Measurements from ENCODE around the gene LIPA. TPM values are rescaled to one million over a fixed set of nuclear protein-coding genes. Genes with fewer than 3 reads are reported as not detected.

LIPA gene
- total RNA-seq, 2 donors from 2014 or later = 17.7 to 18.4 TPM

GRCh38 chr10:89210794-89211425 is 40.7 kb downstream of the LIPA start:
- no peak overlapping the region for H3K27ac Mint-ChIP-seq
- TF ChIP-seq CTCF (conservative IDR thresholded peaks at IDR 0.05) = no peak
- H3K27me3 Mint-ChIP-seq (ENCODE audit: insufficient read depth) = peaks cover 39% of the 10 kb centered on the region
- H3K27ac ChIP-seq (ENCODE audit: low read depth, low read length) = no peak overlapping the region
- WGBS, 2 experiments (ENCODE audit: insufficient coverage in 1 of 2, insufficient read length in 1 of 2) = 95 to 100% methylated on average over 1 to 3 of the region's 3 CpGs
- no peak overlapping the region for H3K9ac ChIP-seq (ENCODE audit: extremely low read depth, low read length, poor library complexity, severe bottlenecking)
- no peak for DNase-seq
- peaks cover 16% of the 10 kb centered on the region for H3K4me1 Mint-ChIP-seq
- no peaks in the 10 kb centered on the region for H3K9me3 ChIP-seq (ENCODE audit: control insufficient read depth, low read length)
- H3K36me3 Mint-ChIP-seq (ENCODE audit: low read depth) = no peaks in the 10 kb centered on the region
- H3K4me3 ChIP-seq (ENCODE audit: low read length) = no peak overlapping the region
- H3K9me3 Mint-ChIP-seq = no peaks in the 10 kb centered on the region
- no peaks in the 10 kb centered on the region for H3K36me3 ChIP-seq (ENCODE audit: control insufficient read depth, insufficient read depth, low read length)
- H3K4me1 ChIP-seq (ENCODE audit: control insufficient read depth, insufficient read depth, low read length) = no peaks in the 10 kb centered on the region
- H3K4me3 Mint-ChIP-seq = no peak overlapping the region
- peaks cover 58% of the 10 kb centered on the region for H3K27me3 ChIP-seq (ENCODE audit: control insufficient read depth, insufficient read depth, low read length, poor library complexity, severe bottlenecking)

DNA sequence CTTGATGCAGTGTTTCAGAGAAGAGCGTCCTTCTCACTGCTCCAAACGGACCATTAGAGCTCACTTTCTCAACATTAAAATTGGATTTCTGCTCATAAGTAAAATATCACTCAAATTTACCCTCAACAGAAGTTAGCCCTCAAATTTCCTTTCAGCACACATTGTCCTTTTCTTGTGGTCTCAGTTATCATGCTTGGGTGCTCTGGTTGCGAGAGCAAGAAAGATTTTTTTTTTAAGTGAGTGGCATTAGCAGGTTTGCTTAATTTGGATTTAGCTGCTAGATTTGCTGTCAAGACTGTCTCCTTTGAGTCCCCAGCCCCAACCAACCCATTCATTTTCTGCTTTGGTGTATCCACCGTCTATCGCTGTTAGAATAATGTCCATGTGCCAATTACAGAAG is 41.9 kb downstream of the LIPA start:
- no peaks in the 10 kb centered on the region for H3K9me3 Mint-ChIP-seq
- H3K27ac ChIP-seq (ENCODE audit: low read depth, low read length) = no peak overlapping the region
- no peaks in the 10 kb centered on the region for H3K9me3 ChIP-seq (ENCODE audit: control insufficient read depth, low read length)
- DNase-seq = no peak
- no peak overlapping the region for H3K4me3 Mint-ChIP-seq
- H3K4me1 ChIP-seq (ENCODE audit: control insufficient read depth, insufficient read depth, low read length) = no peaks in the 10 kb centered on the region
- H3K9ac ChIP-seq (ENCODE audit: extremely low read depth, low read length, poor library complexity, severe bottlenecking) = no peak overlapping the region
- H3K36me3 ChIP-seq (ENCODE audit: control insufficient read depth, insufficient read depth, low read length) = no peaks in the 10 kb centered on the region
- no peak overlapping the region for H3K4me3 ChIP-seq (ENCODE audit: low read length)
- peaks cover 39% of the 10 kb centered on the region for H3K27me3 Mint-ChIP-seq (ENCODE audit: insufficient read depth)
- H3K27me3 ChIP-seq (ENCODE audit: control insufficient read depth, insufficient read depth, low read length, poor library complexity, severe bottlenecking) = peaks cover 70% of the 10 kb centered on the region
- 90 to 91% methylated on average over 4 to 5 of the region's 5 CpGs for WGBS, 2 experiments (ENCODE audit: insufficient coverage in 1 of 2, insufficient read length in 1 of 2)
- TF ChIP-seq CTCF (conservative IDR thresholded peaks at IDR 0.05) = no peak
- peaks cover 8% of the 10 kb centered on the region for H3K4me1 Mint-ChIP-seq
- H3K36me3 Mint-ChIP-seq (ENCODE audit: low read depth) = no peaks in the 10 kb centered on the region
- H3K27ac Mint-ChIP-seq = no peak overlapping the region

DNA sequence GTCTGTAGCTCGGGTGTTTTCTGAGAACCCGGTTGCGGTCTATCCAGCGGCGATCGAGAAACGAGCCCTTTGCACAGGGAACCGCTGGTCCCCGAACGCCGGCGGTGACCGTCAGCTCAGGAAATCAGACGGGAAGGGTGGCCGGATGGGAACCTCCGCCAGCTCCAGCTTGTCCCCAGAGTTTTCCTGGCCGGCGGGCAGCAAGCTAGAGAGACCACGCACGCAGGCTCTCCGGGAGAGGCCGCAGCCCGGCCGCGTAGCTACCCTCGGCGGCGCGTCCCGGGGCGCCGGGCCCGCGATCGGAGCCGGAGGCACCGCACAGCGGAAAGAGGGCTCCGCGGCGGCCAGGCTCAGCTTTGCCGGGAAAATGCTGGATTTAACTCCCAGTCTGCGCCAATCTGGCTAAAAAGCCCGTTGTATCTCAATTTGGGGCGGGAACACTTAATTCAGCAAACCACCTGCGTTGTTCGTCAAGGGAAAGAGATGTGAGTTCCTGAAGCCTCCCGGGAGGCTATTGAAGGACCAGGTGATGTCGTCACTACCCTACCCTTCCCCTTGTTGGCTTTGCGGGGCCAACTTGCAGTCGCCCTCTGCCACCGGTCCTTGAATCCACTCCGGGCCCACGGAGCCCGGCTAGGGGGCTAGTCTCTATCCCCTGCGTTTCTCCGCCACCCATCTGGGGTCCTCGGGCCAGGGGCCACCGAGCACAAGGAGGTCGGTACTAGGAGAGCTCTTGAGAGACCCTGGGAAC is 43.6 kb downstream of the LIPA start:
- TF ChIP-seq CTCF (conservative IDR thresholded peaks at IDR 0.05) = no peak
- Histone ChIP-seq H3K4me3 (ENCODE audit: low read length) (peak overlapping the region; percentile 76), H3K9ac (ENCODE audit: extremely low read depth, low read length, poor library complexity, severe bottlenecking) (no peak overlapping the region), H3K9me3 (ENCODE audit: control insufficient read depth, low read length) (no peaks in the 10 kb centered on the region), H3K4me1 (ENCODE audit: control insufficient read depth, insufficient read depth, low read length) (no peaks in the 10 kb centered on the region), H3K27ac (ENCODE audit: low read depth, low read length) (no peak overlapping the region), H3K36me3 (ENCODE audit: control insufficient read depth, insufficient read depth, low read length) (no peaks in the 10 kb centered on the region), H3K27me3 (ENCODE audit: control insufficient read depth, insufficient read depth, low read length, poor library complexity, severe bottlenecking) (peaks cover 88% of the 10 kb centered on the region)
- H3K27me3 Mint-ChIP-seq (ENCODE audit: insufficient read depth) = peaks cover 39% of the 10 kb centered on the region
- WGBS, 2 experiments (ENCODE audit: insufficient coverage in 1 of 2, insufficient read length in 1 of 2) = 4 to 7% methylated on average over 33 to 60 of the region's 60 CpGs
- H3K4me1 Mint-ChIP-seq = peaks cover 8% of the 10 kb centered on the region
- H3K36me3 Mint-ChIP-seq (ENCODE audit: low read depth) = no peaks in the 10 kb centered on the region
- no peaks in the 10 kb centered on the region for H3K9me3 Mint-ChIP-seq
- DNase-seq = peak; percentile 81
- H3K27ac Mint-ChIP-seq = no peak overlapping the region
- peak overlapping the region; percentile 44 for H3K4me3 Mint-ChIP-seq
